SK-N-SH treated with all-trans-retinoic acid at 6 μM for 48 hours (cell line): ENCODE measurements around the gene CCDC180.

Experiments
- ATAC-seq: fragments of 200-7000 bp; cut with Tn5 transposase; 3 replicates; pipeline ENCODE4 v1.9.1; 2020; ENCODE audit warnings: mild to moderate bottlenecking, moderate library complexity
- ARNTL ChIP-seq: fragments of 450-650 bp; formaldehyde crosslinking; IDR thresholded peaks from 2 replicates; pipeline ENCODE4 v1.5.0; 2020; ENCODE audit warnings: low read depth, mild to moderate bottlenecking, moderate library complexity, borderline replicate concordance
- BACH2 ChIP-seq: fragments of 250-450 bp; sonication (Bioruptor Pico); IDR thresholded peaks from 2 replicates; pipeline ENCODE4 v1.9.0; 2021; ENCODE audit warnings: mild to moderate bottlenecking, borderline replicate concordance
- CSDC2 ChIP-seq: fragments of 250-450 bp; sonication (Bioruptor Pico); IDR thresholded peaks from 2 replicates; pipeline ENCODE4 v1.5.0; 2020; ENCODE audit warnings: mild to moderate bottlenecking, moderate library complexity
- GLIS3 ChIP-seq: fragments of 250-450 bp; sonication (Bioruptor Pico); IDR thresholded peaks from 2 replicates; pipeline ENCODE4 v1.5.0; 2020; ENCODE audit warnings: mild to moderate bottlenecking, moderate library complexity
- ISL1 ChIP-seq: fragments of 250-450 bp; sonication (Bioruptor Pico); IDR thresholded peaks from 2 replicates; pipeline ENCODE4 v2.1.2; 2022; ENCODE audit warnings: mild to moderate bottlenecking, moderate library complexity
- OSR1 ChIP-seq: fragments of 250-450 bp; sonication (Bioruptor Pico); IDR thresholded peaks from 2 replicates; pipeline ENCODE4 v1.8.0; 2022; ENCODE audit warnings: moderate library complexity, mild to moderate bottlenecking, inconsistent platforms
- PATZ1 ChIP-seq: fragments of 250-450 bp; sonication (Bioruptor Pico); IDR thresholded peaks from 2 replicates; pipeline ENCODE4 v1.8.0; 2020; ENCODE audit warnings: mild to moderate bottlenecking, moderate library complexity, borderline replicate concordance
- POU6F1 ChIP-seq: fragments of 250-450 bp; sonication (Bioruptor Pico); IDR thresholded peaks from 2 replicates; pipeline ENCODE4 v1.8.0; 2021; ENCODE audit warnings: low read depth, mild to moderate bottlenecking, moderate library complexity, borderline replicate concordance
- PPARA ChIP-seq: fragments of 250-450 bp; sonication (Bioruptor Pico); IDR thresholded peaks from 2 replicates; pipeline ENCODE4 v1.5.0; 2020; ENCODE audit warnings: mild to moderate bottlenecking, borderline replicate concordance
- RARB ChIP-seq: fragments of 250-450 bp; sonication (Bioruptor Pico); IDR thresholded peaks from 2 replicates; pipeline ENCODE4 v1.8.0; 2021; ENCODE audit warnings: mild to moderate bottlenecking, moderate library complexity
- SNAI2 ChIP-seq: fragments of 250-450 bp; sonication (Bioruptor Pico); IDR thresholded peaks from 2 replicates; pipeline ENCODE4 v1.5.0; 2020; ENCODE audit warnings: mild to moderate bottlenecking, moderate library complexity
- TCF4 ChIP-seq: fragments of 250-450 bp; sonication (Bioruptor Pico); IDR thresholded peaks from 2 replicates; pipeline ENCODE4 v1.8.0; 2021; ENCODE audit warnings: mild to moderate bottlenecking, moderate library complexity, borderline replicate concordance
- TOX ChIP-seq: fragments of 250-450 bp; sonication (Bioruptor Pico); IDR thresholded peaks from 2 replicates; pipeline ENCODE4 v1.8.0; 2021; ENCODE audit warnings: mild to moderate bottlenecking, moderate library complexity, borderline replicate concordance
- ZC3H10 ChIP-seq: fragments of 250-450 bp; sonication (Bioruptor Pico); IDR thresholded peaks from 2 replicates; pipeline ENCODE4 v1.5.1; 2021; ENCODE audit warnings: mild to moderate bottlenecking, moderate library complexity
- ZFP3 ChIP-seq: fragments of 250-450 bp; sonication (Bioruptor Pico); IDR thresholded peaks from 2 replicates; pipeline ENCODE4 v1.5.0; 2020; ENCODE audit warnings: mild to moderate bottlenecking, moderate library complexity
- ZNF565 ChIP-seq: fragments of 450-650 bp; formaldehyde crosslinking; conservative IDR thresholded peaks from 2 replicates; pipeline ENCODE4 v1.5.0; 2020; ENCODE audit warnings: low read depth, mild to moderate bottlenecking, moderate library complexity
- ZNF8 ChIP-seq: fragments of 450-650 bp; formaldehyde crosslinking; IDR thresholded peaks from 2 replicates; pipeline ENCODE4 v1.5.0; 2020; ENCODE audit warnings: mild to moderate bottlenecking, moderate library complexity
- TF ChIP-seq, protein P1 (sequence below): fragments of 250-450 bp; sonication (Bioruptor Pico); IDR thresholded peaks from 2 replicates; pipeline ENCODE4 v1.5.0; 2020; ENCODE audit warnings: mild to moderate bottlenecking, moderate library complexity
- TF ChIP-seq, protein P2 (sequence below): fragments of 250-450 bp; sonication (Bioruptor Pico); IDR thresholded peaks from 2 replicates; pipeline ENCODE4 v1.5.1; 2020; ENCODE audit warnings: low read depth, mild to moderate bottlenecking, moderate library complexity

CCDC180 gene

DNA sequence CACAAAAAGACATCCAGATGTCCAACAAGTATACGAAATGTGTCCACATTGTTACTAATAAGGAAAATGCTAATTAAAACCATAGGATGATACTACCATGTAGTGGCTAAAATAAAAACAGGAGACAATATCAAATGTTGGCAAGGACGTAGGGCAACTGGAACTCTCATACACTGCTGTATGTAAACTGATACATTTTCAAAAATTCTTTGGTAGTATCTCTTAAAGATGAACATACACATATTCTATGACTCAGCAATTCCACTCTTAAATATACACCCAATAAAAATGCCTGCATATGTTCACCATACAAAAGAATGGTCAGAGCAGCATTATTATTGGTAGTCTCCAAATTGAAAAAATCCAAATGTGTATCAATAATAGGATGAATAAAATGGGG is 2.9 kb upstream of the CCDC180 start (continued):
- TF ChIP-seq PATZ1 (CRISPR knock-in tag) (no peak), ZFP3 (CRISPR knock-in tag) (no peak), ARNTL (CRISPR knock-in tag) (no peak), CSDC2 (CRISPR knock-in tag) (no peak), RARB (CRISPR knock-in tag) (no peak)

- ATAC-seq = no peak
- no peak for TF ChIP-seq TCF4 (CRISPR knock-in tag)
- no peak for TF ChIP-seq ZNF565 (CRISPR knock-in tag)
- no peak for TF ChIP-seq BACH2 (CRISPR knock-in tag)
- TF ChIP-seq ZC3H10 = no peak
- no peak for TF ChIP-seq SNAI2
- no peak for TF ChIP-seq PPARA (CRISPR knock-in tag)
- TF ChIP-seq, all 23 proteins: peak for 0
These were observed 1.8 kb upstream of the CCDC180 start for GRCh38 chr9:97305501-97306298.

DNA sequence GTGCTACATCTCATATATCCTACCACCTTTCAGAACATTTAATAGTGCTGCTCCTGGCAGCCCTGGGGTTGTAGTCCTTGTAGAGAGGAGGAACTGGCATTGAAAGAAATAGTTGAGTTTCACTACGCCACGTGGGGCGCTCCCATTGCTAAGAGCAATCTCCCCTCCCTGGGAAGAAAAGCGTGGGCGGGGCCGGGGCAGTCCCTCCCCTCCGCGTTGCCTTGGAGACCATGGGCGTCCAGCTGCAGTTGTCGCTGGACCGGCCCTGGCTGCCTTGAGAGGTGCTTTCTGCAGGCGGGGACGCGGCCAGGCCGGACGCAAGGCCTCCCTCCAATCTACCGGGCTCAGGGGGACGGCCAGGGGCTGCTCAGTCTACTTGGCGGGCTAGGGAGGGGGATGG is 368 bp upstream of the CCDC180 start:
- no peak for ATAC-seq
- TF ChIP-seq GLIS3 = no peak
- no peak for TF ChIP-seq OSR1 (CRISPR knock-in tag)

DNA sequence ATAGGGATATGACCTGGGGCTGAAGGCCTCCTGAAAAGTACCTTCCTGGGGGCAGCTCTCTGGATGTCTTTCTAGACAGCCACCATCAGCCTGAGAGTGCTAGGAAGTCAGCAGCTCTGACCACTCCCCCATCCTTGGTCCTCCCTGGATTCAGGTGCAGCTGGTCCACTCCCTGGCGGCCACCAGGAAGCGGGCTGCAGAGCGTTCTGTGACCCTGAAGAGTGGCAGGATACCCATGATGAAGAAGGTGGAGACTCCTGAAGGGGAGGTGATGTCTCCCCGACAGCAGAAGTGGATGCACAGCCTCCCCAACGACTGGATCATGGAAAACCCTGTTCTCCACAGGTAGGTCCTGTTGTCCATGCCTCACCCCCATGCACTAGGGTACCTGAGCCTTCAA is 1.8 kb downstream of the CCDC180 start:
- ATAC-seq = no peak; the same call in 2 of the 3 replicates
- no peak for TF ChIP-seq ISL1
- no peak for TF ChIP-seq SNAI2
- no peak for TF ChIP-seq PPARA (CRISPR knock-in tag)
- no peak for TF ChIP-seq ZNF8 (CRISPR knock-in tag)
- TF ChIP-seq ARNTL (CRISPR knock-in tag) = no peak
- no peak for TF ChIP-seq POU6F1 (CRISPR knock-in tag)
- no peak for TF ChIP-seq RARB (CRISPR knock-in tag)
- no peak for TF ChIP-seq TOX (CRISPR knock-in tag)

DNA sequence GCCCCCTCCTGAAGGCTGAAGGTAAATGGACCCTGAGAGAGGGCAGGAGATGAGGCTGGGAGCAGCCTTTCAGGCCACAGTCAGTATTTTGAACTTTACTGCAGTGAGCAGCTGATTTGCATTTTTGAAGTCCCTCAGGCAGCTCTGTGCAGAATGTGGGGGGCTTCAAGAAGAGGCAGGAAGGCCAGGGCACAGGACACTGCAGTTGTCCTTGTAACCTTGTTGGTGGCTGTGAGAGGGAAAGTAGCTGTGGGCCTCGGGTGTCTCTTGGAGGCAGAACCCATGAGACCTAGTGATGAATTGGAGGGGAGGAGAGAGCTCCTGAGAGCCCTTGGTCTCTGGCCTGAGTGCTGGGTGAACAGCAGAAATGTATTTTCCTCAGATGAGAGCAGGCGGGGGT is 2.6 kb downstream of the CCDC180 start:
- no peak for ATAC-seq
- TF ChIP-seq RARB (CRISPR knock-in tag) (no peak), PPARA (CRISPR knock-in tag) (no peak), POU6F1 (CRISPR knock-in tag) (no peak), OSR1 (CRISPR knock-in tag) (no peak), ZFP3 (CRISPR knock-in tag) (no peak), BACH2 (CRISPR knock-in tag) (no peak), SNAI2 (no peak), CSDC2 (CRISPR knock-in tag) (no peak), ZC3H10 (no peak), TCF4 (CRISPR knock-in tag) (no peak)
- TF ChIP-seq, protein P1, sequence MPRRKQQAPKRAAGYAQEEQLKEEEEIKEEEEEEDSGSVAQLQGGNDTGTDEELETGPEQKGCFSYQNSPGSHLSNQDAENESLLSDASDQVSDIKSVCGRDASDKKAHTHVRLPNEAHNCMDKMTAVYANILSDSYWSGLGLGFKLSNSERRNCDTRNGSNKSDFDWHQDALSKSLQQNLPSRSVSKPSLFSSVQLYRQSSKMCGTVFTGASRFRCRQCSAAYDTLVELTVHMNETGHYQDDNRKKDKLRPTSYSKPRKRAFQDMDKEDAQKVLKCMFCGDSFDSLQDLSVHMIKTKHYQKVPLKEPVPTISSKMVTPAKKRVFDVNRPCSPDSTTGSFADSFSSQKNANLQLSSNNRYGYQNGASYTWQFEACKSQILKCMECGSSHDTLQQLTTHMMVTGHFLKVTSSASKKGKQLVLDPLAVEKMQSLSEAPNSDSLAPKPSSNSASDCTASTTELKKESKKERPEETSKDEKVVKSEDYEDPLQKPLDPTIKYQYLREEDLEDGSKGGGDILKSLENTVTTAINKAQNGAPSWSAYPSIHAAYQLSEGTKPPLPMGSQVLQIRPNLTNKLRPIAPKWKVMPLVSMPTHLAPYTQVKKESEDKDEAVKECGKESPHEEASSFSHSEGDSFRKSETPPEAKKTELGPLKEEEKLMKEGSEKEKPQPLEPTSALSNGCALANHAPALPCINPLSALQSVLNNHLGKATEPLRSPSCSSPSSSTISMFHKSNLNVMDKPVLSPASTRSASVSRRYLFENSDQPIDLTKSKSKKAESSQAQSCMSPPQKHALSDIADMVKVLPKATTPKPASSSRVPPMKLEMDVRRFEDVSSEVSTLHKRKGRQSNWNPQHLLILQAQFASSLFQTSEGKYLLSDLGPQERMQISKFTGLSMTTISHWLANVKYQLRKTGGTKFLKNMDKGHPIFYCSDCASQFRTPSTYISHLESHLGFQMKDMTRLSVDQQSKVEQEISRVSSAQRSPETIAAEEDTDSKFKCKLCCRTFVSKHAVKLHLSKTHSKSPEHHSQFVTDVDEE (CRISPR knock-in tag) = no peak
- TF ChIP-seq, protein P2, sequence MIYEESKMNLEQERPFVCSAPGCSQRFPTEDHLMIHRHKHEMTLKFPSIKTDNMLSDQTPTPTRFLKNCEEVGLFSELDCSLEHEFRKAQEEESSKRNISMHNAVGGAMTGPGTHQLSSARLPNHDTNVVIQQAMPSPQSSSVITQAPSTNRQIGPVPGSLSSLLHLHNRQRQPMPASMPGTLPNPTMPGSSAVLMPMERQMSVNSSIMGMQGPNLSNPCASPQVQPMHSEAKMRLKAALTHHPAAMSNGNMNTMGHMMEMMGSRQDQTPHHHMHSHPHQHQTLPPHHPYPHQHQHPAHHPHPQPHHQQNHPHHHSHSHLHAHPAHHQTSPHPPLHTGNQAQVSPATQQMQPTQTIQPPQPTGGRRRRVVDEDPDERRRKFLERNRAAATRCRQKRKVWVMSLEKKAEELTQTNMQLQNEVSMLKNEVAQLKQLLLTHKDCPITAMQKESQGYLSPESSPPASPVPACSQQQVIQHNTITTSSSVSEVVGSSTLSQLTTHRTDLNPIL (CRISPR knock-in tag) = no peak
